NCI-H345 treated with DMSO at 0.1 percent for 48 hours (cell line): Measurements from ENCODE around the gene ATG101.
"Not testable (repeated sequence)": the region's sequence is repeated elsewhere in the genome, so short reads cannot be mapped to it uniquely, and the experiment has no call there.

ENCODE experiments used
- DNase-seq: peaks from one replicate; lab custom pipeline; 2025; ENCODE audit not compliant: unreplicated experiment; lab: John Stamatoyannopoulos, UW

The ATG101 gene

DNA sequence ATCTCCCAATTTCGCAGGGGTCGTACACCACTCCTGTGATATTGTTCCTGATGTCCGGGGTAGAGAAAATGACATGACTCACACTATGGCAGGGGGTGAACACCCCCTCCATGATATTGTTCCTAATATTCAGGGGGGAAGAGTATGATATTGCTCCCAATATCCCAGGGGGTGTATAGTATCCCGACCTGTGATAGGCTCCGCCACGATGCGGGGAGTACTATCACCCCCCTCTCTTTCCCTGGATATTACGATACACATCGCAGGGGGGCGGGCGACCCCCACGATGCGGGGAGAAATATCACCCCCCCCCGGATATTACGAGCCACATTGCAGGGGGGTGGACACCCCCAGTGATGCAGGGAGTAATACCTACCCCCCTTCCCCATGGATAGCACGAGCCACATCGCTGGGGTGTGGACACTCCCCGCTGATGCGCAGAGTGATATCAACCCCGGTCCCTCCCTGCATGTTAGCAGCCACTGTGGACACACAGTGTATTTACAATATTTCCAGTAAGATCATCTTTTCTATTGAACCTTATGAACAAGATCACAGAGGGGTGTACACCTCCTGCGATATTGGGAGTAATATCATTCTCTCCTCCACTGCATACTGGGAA lies 27.4 kb downstream of the ATG101 start:
- no peak for DNase-seq

DNA sequence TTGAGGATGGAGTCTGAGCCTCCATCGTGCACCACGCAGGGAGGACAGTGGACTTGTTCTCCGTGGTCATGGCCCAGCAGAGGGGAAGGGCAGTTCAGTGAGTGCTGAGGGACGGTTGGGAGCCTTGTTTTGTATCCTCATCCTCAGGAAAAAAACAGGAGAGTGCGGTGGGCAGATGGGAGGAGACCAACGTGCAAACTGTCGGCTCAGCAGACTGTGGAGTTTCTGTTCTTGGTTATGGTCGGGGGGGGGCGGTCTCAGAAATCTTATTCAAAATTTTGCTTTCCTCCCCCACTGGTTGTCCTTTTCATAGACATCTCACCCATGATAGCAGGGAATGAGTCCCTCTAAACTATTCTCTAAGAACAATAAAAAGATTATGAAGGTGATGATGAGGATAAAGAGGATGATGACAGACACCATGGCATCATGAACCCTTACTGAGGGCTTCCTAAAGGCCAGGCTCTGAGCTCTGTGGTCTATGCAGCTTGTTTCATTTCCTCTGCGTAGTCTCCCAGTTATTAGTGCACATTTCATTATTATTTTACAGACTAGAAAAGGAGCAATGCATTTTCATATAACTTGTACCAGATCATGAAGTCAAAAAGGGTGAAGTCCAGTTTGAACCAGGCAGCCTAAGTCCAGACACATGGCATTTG lies 34.8 kb downstream of the ATG101 start:
- not testable (repeated sequence) for DNase-seq

DNA sequence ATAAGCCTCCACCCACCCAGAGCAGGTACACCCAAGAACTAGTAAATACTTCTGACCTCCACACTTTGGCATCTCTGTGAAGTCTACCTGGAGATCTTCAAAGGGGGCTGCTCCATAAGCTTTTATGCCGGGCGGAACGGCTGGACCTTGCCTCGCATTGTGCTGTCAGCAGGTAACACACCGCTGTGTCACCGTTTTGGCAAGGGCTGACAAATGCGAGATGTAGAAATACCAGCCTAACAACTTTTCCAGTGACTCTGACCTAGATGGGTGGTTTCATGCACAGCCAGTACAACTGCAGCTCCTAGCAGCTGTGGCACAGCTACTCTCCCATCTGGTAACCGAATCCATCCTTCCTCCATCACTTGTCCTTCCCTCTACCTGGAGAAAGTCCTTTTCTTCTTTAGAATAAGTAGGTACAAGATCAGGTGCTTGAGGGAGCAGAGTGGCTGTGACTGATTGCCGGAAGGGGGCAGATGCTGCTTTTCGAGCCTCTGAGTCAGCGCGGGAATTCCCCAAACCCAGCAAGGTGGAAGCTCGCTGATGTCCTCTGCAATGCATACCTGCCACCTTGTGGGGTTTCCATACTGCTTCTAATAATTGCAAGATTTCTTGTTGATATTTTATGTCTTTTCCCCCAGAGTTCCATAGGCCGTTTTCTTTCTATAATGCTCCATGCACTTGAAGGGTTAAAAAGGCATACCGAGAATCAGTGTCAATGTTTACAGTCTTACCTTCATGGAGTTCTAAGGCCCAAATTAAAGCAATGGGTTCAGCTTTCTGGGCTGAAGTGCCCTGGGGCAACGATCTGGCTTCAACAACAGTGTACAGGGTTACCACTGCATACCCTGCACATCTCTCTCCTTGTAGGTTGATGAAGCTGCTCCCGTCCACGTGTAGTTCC lies 46.7 kb downstream of the ATG101 start:
- not testable (repeated sequence) for DNase-seq

DNA sequence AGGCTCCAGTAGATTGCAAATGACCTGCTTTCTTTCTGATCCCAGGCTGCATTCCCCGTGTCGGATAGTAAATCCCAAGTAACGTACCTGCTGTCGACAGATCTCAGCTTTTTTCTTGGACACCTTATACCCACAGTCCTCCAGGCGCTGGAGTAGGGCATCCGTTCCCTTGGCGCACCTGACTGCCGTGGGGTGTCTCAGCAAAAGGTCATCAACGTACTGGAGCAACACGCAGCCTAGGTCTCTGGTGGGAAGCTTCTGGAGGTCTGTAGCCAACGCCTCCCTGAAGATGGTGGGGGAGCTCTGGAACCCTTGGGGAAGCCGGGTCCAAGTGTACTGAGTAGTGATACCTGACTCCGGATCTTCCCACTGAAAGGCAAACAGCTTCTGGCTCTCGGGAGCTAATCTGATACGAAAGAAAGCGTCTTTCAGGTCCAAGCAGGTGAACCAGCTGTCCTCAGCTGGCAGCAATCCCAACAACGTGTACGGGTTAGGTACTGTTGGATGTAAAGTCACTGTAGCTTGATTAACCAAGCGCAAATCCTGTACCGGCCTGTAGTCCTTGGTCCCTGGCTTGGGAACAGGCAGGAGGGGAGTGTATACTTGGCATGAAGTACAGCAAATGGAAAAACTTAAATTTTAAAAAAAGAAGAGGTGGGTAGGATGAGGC lies 48.2 kb downstream of the ATG101 start:
- DNase-seq = not testable (repeated sequence)

DNA sequence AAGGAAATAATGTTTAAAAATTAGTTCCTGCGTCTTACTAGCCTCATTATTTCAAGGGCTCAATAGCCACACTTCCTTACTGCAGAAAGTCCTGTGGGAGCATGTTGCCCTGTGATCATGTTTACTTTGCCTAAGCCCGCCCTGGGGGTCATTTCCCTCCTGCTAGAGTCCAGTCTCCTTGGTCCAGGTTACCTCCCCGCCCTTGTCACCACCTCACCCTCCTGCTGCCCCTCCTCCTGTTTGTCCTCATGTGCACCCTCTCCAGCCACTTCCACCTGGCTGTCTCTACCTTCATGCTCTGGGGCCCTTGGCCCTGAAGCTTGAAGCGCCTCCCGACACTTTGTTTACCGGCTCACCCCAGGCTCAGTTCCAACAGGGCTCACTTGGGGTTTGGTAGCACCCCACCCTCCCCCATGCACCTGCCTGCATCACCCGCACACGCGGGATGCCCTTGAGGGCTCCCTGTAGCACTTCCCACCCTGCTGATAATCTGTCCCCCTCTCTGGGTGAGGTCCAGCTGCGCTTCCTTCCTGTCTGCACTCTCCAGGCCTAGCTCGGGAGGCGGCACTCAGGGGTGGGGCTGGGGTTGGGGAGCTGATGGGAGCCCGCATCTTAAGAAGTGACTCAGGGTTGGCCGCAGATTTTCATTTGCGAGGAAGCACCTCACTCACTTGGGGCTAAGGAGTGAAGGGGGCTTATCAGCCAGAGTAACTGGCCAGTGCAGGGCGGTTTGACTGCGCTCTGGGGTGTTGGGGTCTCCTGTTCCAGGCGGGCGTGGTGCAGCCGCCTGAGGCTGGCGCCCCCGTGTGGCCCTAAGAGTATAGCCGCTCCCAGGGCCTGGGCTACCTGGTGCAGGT lies 49.8 kb downstream of the ATG101 start:
- peak; percentile 17 for DNase-seq

DNA sequence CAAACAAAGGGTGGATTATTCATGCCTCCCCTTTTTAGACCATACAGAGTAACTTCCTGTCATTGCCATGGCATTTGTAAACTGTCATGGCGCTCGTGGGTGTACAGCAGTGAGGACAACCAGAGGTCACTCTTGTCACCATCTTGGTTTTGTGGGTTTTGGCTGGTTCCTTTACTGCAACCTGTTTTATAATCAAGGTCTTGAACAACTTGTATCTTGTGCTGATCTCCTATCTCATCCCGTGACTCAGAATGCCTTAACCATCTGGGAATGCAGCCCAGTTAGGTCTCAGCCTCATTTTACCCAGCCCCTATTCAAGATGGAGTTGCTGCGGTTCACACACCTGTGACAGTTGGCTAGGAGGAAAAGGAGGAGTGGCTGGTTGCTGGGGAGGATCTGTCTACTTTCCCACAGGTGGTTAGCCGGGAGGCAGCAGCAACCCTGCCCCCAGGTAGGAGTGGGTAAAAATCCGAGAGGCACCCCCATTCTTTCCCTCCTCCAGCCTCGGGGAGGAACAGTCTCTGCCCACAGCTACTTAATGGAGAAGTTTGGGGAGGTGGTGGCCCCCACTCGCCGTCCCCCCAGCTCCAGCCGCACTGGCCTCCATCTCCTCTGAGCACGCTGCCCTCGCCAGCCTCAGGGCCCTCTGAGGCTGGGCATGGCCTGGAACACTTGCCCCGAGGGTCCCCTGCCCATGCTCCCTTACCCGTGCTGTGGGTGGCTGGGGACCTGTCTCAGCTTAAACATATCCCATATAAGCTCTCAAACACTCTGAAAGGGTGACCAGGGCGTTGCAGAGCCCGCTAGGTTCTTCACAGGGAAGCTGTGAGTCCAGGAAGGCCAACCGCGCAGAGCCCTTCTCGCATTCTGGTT lies 51.4 kb downstream of the ATG101 start:
- DNase-seq = no peak

DNA sequence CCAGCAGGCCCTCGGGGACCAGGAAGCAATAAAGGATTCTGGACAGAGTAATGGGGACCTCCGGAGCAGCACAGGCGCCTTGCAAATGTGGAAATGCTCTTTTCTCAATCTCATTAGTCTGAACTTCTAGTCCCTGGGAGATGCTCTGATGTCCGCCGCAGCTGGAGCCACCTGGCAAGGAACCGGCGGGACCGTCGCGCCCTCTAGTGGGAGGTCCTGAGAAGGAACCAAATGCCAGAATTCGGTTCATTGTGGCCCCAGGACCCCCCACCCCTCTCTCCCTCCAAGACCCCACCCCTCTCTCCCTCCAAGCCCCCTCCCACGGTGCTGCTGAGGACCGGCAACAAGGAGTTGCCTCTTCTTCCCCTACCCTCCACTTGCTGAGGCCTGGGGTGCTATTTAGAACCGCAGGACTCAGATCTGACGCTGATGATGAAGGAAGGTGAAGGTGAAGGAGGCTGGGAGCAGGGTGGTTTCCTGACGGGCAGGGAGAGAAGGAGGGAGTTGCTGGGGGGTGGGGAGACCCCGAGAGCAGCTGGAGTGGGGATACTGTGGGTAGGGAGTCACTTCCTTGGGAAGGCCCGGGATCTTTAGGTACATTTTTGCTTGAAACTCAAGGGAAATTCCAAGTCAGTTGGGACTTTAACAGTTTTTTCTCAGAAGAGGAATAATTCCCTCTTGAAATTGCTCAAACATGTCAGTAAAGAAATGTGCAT lies 52.2 kb downstream of the ATG101 start:
- peak; percentile 34 for DNase-seq

DNA sequence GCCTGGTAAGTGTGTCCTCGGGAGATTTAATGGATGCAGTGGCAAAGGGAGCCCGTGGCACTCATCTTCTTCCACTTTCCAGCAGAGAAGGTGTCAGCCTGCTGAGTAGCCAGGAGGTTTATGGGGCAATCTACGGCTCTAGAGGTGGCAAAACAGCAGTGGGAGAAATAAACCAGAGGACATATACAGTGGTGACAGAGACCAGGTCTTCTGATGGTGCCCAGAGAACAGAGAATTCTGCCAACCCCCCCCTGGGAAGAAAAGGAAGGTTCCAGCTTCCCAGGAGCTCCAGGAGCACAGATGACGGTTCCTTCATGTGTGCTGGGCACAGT lies 52.7 kb downstream of the ATG101 start:
- no peak for DNase-seq

DNA sequence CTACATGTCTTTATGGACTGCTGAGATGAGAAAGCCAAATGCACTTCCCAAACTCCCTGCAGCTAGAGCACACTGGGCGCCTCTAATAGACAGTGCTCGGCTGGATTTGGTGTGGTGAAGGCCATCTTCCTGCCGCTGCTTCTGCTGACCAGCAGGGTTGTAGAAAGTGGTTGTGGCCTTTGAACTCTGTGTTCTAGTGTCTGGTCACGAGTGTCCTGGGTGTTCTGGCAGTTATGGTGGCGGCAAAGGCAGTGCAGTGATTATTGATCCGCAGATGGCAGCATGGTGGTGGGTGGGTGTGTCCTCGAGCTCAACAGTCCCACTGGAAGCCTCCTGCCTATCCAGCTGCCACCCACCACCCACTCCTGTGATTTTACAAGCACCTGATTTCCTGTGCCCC lies 53.1 kb downstream of the ATG101 start:
- no peak for DNase-seq

DNA sequence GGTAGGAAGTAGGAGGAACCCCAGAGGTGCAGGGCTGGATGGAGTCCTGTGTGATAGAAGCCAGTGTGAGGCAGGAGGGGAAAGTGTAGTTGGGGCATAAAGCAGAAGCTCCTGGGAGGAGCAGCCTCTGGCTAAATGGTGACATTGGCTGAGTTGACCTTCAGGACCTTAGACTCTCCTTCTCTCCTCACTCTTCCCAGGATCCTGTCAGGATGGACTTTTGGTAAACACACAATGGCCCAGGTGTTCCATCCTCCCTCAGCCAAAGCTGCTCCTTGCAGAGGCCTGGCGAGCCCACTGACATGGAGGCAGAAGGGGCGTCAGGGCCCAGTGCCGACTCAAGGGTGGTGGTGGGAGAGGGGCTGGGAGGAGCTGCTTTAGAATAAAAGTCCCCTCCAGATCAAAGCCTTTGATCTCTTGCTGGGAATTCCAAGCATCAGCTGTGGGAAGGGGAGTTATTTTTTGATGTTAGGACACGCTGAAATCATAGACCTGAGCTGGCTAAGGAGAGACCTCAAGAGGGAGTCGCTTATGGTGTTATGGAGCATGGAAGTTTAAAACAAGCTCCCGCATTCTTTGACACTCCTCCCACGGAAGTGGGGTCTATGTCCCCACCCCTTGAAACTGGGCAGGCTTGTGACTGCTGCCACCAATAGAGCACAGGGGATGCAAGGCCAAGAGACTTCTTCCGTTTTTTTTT lies 53.9 kb downstream of the ATG101 start:
- DNase-seq = no peak

DNA sequence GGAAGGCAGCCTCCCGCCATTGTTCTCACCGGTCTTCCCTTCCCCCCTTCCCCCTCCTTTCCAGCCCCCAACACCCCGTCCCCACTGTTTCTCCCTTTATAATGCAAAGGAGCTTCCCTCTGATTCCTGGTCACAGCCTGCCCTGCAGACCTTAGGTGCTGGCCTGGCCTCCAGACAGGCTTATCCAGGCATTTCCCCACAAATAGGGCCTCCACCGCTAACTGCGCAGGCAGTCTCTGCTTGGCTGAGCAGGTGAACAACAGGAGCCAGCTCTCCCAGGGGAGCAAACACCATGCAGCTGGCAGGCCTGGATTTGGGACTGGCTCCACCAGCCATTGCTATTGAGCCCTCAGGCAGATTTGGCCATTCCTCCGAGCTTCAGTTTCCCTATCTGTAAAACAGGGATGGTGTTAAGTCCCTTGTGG lies 55.7 kb downstream of the ATG101 start:
- DNase-seq = peak; percentile 77

DNA sequence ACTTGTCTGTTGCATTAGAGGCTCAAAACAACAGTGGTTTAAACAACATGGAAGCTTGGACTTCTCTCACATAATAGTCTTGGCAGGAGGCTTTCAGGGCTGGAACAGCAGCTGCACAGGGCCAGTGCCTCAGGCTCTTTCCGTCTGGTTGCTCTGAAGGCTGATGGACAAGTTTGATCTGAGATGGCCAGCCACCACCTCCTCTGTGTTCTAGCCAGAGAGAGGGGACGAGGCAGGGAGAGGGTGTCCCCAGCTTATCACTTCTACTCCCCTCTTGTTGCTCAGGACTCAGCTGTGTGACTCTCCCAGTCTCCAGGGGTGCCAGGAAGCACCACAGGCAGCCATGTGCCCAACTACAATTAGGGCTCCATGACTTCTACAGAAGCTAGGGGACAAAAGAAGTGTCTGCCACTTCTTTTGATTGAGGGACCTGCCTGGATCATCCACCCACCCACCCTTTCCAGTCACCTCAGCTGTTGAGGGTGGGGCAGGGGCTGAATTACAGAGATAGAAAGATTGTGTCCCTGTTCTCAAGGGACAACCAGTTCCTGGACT lies 56.3 kb downstream of the ATG101 start:
- DNase-seq = no peak
